ENCODE results near the gene SETD7.

SETD7 gene

DNA sequence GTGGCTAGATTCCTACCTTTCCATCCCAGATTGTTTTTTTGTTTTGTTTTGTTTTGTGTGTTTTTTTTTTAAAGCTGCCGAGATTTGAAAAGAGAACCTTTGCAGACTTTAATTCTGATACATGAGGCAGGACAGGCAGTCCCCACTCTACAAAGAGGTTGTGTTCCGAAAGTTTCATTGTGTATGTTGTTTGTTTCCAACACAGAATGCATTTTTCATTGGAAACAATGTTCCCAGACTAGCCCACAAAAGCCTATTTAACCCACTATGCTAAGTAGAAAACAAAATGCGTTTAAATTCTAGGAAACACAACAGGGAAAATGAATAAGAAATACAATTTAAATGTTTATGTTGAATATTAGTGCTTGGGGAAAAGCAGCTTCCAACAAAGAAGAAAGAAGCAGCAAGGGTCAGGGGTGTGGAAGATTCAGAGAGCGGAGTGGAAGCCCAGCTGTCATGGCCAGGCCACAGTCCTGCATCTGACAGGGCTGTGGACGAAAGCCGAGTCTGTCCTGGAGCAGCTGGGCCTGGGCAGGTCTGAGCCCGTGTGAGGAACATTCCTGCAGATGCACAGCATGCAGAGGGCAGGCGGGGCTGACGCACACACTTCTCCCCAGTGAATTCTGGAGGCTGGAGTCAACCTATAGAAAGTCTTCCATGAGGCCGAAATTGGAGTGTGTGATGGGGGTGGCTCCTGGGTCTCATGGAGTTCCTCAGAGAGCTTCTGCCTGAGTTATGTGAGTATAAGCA is 12.4 kb upstream of the SETD7 start:
- DNase-seq: no peak

DNA sequence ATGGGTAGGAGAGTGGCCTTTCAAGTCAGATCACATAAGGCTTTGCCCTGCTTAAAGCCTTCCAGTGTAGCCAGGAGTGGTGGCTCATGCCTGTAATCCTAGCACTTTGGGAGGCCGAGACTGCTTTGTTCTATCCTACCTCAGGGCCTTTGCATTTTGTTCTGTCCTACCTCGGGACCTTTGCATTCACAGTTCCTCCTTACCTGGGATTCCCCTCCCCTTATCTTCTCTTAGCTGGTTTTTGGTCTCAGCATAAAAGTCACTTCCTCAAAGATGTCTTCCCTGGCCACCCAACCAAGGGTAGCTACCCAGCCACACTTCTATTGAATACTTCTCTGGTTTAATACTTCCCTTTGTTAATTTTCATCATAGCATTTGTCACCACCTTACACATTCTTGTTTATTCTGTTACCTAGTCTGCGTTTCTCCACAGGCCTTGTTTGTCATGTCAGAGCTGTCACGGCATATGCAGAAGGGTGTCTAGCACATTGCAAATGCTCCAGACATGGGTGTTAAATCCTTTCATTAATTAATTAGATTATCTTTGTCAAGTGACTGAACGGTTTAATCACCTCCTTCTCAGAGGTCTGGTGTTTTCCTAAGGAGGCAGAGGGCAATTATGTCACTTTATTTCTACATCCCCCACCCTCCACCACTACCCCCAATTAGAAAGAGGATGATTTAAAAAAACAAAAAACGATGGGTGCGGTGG is 11.3 kb upstream of the SETD7 start:
- DNase-seq: no peak

DNA sequence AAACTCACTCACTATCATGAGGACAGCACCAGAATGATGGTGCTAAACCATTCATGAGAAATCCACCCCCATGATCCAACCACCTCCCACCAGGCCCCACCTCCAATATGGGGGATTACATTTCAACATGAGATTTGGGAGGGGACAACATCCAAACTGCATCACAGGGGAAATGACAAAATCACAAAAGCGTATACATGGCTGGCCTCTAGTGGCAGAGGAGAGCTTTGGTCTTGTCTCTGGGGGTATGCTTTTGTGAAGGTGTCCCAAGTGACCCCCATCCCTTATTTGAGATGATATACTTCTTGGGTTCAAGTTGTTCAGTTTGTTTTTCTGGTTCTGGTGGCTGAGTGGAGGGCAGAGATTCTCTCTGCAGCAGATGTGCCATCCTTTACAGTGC is 8.5 kb upstream of the SETD7 start:
- no peak for DNase-seq

DNA sequence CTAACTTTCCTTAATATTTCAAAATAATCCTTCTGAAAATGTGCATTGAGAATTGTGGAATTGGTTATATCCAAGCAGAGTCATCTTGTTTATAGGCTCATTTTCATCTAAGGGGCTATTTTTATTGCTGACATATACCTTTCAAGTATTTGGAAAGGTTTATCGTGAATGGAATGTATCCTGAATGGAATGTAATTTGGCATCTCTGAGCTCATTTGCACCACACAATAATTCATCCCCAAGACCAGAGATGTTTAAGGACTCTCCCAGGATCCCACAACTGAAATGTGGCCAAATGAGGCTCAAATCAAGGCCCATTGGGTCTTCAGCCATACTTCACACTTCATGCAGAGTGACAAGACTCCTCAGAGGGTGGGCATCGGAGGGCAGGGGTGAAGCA is 7.5 kb upstream of the SETD7 start:
- DNase-seq: no peak

DNA sequence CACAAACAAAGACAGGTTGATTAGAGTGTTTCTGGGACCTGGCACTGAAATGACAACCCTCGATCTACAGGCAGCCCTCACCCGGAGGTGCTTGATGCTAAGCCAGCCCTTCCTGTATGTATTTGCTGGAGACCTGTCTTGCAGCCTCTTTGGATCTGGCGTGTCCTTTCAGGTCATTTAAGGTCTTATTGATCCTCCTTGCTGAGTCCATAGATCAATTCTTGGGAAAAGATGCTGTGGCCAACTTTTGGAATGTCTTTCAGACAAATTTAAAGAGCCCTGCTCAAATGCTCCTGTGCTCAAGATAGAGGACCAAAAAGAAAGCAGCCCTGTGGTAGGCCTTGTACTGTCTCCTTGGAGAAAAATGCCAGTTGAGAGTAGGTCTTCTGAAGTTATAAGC is 6.8 kb upstream of the SETD7 start:
- DNase-seq: no peak

DNA sequence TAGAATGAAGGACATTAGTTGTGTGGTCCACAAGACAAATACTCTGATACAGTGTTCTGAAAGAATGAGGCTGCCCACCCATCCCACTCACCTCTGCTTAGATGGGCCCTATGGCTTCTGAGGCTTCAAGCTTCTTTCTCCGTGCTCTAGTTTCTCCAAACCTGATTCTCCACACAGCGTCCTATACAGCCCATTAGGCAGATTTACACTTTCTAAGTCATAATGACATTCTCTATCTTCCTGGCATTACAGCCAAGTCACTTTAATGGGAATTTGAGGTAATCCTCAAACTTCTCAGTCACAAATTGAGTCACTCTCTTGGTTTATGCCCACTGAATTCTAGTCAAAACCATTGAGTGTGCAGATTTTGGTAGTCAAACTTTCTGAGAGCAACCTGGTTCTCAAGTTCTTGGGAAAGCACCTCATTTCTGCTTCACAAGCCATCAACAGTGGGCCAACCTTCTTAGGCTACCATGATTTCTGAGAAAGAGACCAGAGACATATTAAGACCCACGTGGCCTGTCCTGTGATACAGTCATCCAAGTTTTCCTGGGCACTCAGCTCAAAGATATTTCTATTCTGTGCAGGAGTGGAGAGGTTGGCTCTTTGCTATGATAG is 6.2 kb upstream of the SETD7 start:
- no peak for DNase-seq

DNA sequence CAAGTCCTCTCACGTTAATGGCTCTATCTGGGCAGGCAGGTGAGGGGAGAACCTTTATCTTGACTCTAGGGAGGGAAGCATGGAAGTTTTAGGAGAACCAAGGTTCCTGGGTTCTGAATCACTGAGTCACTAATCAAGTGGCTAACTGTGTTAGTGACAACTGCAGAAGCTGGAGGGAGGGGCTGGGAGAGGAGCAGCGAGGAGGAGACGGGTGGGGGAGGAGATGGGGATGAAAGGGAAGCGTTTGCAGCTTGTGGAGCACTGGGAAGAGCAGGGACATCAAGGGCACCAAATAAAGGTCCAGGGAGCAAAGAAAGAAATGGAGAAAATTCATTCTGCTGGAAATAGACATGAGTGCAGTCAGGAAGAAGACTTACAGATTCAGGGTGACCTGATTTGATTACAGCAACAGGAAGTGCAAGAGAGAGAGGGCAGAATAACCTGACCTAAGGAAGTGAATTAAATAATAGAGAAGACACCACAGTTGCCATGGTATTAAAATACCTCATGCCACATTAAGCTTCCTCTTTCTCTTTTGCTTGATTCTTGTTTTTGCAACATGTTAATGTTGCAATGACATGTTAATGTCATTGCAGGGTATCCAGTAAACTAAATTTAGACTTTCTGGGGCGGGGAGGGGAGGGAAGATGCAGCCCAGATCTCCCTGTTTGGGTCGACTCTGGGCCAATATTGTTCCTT is 4.5 kb upstream of the SETD7 start:
- no peak for DNase-seq

DNA sequence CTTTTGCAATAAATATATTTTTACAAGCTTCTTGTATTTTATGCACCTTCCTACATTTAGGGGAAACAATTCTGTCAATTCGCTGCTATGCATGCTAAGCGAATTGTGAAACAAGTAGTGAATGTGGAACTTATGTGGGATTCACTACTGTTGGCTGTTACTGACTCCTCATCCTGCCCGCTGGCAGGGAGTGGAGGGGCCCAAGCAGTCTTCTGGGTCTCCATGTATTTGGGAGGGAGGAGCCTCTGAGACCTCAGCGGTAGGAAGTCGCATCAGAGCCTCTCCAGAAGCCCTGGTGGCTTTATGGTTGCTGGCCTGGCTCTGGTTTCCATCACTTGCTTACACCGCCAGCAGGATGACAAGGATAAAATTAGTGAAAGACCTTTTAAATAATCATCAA is 3.7 kb upstream of the SETD7 start:
- DNase-seq: no peak

DNA sequence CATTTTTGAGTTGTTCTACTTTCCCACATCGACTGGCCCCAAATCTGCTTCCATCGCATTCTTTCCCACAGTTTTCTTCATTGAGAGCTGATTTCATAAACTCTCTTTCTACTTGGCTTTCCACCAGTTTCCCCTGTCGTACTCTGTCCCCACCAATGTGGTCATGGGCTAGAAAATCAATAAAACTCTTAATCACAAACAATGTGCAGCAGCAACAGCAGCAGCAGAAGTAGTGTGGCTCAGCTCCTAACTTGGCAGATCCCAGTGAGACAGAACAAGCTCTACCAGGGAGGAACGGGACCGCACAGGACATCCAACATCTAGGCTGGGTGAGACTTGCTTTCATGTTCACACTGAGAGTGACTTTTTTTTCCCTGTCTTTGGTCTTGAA is 3.1 kb upstream of the SETD7 start:
- DNase-seq: peak; percentile 26

DNA sequence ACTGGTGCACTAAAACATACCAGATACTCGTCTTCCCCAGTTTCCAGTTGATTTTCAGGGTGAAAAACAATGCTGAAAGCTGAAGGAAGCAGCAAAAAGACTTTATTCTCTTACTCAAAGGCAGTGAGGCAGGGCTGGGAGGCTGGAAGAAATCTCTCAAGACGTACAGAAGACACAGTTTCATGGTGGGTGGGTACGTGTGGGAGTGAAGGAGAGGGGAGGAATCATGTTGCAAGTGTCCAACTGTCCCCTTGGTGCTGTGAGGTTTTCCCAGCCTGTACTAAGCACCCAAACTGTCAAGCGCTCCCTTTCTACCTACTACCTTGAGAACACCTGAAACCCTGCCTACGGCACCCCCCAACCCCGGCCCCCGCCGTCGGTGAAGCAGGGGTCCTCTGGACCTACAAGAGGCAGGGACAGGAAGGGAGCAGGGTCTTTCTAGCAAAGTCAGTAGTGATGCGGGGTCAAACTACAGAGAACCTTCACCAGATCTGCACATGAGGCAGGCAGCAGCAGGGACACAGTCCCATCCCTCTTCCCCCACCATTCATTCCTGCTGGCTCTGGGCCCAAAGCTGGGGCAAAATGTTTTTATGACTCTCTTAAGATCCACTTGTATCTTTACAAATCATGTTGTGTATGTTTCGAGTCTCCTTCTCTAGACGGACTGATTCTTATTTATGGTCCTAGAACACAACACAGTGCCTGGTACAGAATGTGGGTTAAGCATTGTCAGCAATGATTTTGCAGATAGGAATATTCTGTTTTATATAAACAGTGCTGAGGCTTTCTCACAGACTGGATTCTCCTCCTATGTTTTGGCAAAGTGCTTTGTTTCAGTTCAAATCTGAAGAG is 2.4 kb upstream of the SETD7 start:
- peak; percentile 26 for DNase-seq

DNA sequence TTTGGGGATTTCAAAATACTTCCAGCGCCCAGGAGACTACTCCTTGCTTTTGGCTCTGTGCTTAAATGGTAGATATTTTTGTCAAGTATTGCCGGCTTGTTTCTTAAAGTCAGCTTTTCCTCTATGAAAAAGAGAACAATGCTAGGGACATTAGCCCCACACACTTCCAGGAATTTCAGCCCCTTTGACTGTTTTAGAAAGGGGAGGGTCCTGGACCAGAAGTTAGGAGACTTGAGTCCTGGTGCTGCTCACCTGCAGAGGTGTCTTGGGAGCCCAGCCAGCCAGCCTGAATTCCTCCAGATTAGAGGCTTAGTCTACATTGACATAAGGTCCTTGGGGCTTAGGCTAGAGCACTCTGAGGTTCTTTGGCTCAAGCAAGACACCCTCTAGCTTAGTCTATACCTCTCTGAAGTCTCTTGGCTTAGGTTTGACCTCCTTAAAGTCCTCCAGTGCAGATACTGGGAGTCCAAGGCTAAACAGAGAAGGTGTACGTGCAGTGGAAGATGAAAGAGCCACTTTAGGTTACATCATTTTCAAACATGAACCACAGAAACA is 1.6 kb upstream of the SETD7 start:
- no peak for DNase-seq

DNA sequence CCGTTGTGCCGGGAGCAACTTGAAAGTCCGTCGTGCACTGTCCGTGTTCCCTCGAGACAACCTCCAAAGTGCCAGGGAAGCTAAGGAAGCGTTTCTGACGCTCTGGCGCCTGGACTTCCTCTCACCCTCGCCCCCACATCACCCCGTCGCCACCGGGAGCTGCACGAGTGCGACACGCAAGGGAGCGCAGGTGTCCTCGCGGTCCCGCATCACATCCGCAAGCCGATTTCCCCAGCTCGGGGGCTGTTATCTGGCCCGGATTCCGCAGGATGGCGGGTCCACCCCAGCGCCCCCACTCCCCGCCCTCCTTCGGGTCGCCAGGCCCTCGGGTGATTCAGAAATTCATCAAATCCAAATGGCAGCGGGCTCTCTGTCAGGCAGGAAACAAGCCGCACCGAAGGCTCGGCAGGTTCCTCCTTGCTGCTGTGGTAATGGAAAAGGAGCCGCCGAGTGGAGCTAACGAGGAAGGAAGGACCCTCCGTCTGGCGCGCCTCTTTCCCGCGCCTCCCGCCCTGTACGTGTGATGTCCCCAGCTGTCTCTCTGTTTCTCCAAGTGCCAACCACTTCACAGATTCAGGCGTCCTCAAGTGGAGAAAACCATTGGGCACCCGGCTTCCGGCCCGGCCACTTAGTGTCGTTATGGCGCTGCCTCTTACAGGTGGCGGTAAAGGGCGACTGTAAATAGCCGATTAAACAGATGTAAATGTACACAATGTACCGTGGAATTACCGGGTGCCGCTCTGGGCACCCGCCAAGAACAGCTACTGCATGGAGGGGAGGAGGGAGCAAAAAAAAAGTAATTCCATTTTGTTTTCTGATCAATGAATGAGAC is 921 bp upstream of the SETD7 start:
- DNase-seq: peak; percentile 87

DNA sequence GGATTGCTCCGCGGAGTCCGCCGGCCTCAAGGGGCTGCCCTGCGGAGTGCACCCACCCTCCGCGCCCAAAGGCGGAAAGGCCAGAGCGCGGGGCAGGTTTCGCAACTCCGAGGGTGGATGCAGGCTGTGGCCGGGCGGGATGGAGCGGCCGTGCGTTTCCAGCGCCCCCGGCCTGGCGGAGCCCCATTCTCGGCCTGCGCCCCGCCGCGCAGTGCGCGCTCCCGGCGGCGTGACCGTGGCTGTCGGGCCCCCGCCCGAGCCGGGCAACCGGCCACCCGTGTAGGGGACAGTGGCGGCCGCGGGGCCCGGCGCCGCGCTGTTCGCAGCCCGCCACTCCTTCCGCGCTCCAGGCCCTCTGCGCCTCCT is 331 bp downstream of the SETD7 start:
- no peak for DNase-seq

DNA sequence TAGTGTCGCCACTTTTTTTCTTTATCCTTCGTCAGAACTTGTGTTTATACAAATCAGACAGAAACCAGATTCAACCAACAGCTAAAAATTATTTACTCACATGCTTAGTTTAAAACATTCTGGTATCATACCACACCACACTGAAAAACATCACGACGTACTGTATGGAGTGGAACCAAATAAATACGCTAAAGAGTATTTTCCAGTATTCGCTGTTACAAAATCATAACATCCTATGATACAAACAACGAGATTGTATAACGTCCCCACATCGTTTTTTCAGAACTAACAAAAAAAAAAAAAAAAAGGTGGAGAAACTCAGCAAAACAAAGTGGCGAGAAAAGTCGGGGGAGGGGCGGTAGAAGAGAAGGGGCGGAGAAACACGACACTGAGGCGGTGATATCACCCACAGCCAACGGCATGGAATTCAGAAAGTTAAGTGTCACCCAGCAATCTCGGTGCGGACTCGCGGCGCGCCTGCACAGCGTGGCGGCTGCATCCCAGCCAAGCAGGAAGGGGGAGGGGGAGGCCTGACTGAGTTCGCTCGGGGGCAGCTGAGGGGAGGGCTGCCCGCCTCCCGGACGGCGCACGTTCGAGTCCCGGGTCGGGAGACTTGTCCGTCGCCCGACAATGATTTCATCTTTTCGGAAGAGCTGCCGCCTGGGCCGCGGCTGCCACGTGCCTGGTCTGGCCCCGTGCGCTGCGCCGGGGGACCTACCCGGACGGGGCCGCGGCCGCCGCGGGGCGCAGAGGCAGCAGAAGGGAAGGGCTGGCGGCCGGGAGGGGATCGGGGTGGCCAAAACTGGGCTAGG is 920 bp downstream of the SETD7 start:
- peak; percentile 65 for DNase-seq

DNA sequence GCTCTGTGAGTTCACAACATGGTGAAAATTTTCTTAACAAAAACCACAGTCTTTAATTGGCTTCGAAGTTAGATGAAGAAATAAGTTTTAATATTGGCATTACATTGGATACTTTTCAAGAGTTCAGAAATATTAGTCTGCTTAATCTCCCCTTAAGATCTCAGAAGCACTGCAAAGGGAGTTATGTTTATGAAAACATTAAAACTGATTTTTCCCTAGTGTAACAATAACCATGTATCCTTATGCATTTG is 1.5 kb downstream of the SETD7 start:
- DNase-seq: no peak

DNA sequence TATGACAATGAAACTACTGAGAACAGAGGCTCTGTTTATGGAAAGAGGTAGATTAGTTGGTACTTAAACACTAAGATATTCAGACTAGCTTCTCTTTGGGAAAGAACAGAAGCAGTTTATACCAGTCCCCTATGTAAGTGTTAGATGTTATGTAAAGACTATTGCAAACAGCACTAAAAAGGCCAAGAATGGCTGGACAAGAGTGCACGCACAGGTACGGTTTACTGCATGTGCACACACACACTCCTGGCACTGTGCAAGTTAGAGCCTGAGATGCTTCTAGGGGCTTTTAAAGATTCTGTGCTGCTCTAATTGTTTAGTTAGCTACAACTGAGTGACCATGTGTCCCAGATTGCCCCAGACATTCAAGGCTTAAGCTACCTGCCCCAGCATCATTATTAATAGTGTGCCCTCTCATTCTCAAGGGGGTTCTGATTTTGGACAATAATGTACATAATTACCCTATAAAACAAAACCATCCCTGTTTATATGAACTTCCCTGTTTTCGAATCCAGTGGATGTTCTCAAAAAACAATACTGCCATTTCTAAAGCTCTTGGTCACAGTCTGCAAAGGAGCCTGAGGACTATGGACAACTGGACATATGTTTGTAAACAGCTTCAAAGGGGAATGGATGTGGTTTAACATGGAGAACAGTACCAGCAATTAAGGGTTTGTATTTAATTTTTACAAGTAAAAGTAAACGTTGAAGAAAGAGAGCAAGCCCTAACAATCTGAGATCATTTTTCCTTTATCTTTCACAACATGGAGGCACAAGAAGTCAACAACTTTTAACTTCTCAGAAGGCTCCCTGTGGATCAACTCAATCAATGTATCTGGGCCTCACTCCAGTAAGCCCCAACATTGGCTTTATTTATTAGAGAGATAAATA is 2.0 kb downstream of the SETD7 start:
- DNase-seq: no peak

DNA sequence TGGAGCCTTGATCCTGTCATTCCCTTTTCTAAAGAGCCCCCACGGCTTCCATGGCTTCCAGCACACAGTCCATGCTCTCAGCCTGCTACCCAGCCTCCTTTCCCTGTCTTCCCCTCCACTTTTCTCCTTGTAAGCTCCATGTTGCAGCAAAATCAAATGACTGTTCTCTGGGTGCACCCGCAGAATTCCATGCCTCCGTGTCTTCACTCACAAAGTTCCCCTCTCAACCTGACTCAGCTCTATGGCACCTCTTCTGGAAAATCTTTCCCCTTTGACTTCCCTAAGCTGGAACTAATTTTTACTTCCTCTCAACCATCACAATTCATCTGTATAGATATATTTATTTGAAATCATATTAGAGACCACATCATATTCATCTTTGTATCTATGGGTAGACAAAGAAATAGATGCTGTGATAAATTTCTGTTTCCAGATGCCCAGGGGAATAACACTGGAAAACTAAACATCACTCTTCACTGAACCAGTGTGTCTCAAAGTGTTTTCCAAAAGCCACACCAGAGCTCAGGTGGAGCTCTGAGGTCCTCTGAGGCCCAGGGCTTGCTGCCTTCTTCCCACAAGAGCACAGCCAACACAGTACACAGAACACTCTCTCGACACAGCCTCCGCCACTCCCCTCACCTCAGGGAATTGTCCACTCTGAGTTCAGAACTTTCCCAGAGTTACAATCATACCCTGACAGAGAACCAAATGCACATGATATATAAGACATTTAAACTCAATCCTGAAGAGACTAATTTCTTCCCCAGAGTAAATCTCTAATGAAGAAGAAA is 3.3 kb downstream of the SETD7 start:
- no peak for DNase-seq

DNA sequence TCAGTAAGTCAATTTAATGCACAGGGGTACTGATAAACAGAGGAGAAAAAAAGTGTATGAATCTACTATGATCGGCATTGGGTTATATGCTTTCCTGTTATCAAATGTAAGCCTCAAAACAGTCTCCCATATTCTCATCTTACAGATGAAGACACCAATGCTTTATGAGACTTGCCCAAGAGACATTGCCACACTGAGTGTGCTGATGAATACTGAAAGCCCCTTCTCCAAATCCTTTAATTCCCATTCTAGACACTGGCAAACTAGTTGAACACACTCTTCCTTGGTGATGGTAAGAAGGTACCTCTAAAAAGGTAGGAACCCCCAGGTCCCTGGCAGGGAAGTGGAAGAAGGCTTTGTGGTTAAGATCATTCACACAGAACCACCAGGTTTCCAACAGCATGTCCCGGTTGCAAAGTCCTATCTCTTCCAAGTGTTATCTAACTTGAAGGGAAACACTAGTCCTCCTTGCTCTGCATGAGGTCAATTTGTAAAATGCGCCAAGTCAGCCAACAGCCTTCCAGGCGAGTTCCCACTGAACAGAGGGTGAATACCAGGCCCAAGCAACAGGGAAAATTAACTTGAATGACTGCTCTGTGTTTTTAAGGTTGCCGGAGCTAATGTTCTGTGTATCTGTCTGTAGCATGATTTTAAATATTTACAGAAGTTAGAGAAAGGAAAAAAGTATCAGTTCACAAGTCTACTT is 5.1 kb downstream of the SETD7 start:
- DNase-seq: no peak
